Tibial nerve (tissue), 4 donors: ENCODE measurements around the gene OLA1. TPM values are rescaled to one million over a fixed set of nuclear protein-coding genes. Genes with fewer than 3 reads are reported as not detected.

Experiments
- DNase-seq, 2 donors: peaks; one replicate each; pipeline ENCODE4 v3.0.0-alpha.2; 2019; ENCODE audit warnings: low spot score in 2 of 2
- H3K27ac ChIP-seq, 4 donors: fragments of 200-600 bp; sonication (generic) in 3 of 4; one replicate each; pipeline ENCODE4 v1.5.1; 2017 to 2019; ENCODE audit warnings: mild to moderate bottlenecking in 1 of 4
- H3K27me3 ChIP-seq, 2 donors: fragments of 200-600 bp; sonication (generic) in 1 of 2; one replicate each; pipeline versions ENCODE4 v1.5.1 to v1.6.0; 2017 to 2019
- H3K36me3 ChIP-seq, 3 donors: fragments of 200-600 bp; sonication (generic); one replicate each; pipeline ENCODE4 v1.5.1; 2018 to 2019
- H3K4me1 ChIP-seq, 4 donors: fragments of 200-600 bp; sonication (generic) in 3 of 4; one replicate each; pipeline ENCODE4 v1.5.1; 2017 to 2019
- H3K4me3 ChIP-seq, 4 donors: fragments of 200-600 bp; sonication (generic) in 3 of 4; one replicate each; pipeline ENCODE4 v1.5.1; 2017 to 2019; ENCODE audit warnings: mild to moderate bottlenecking in 1 of 4, moderate library complexity in 1 of 4
- H3K9me3 ChIP-seq, 4 donors: fragments of 200-600 bp; sonication (generic) in 3 of 4; one replicate each; pipeline ENCODE4 v1.5.1; 2017 to 2019
- CTCF ChIP-seq, 5 experiments: fragments of 200-600 bp in 3 of 5; fragments of 450-650 bp in 2 of 5; sonication (generic) in 3 of 5; IDR thresholded peaks; one replicate each; pipeline ENCODE4 v1.5.1; 2016 to 2019; ENCODE audit warnings: antibody characterized with exemption in 5 of 5, mild to moderate bottlenecking in 3 of 5, moderate library complexity in 2 of 5
- EP300 ChIP-seq, 2 donors: sonication (generic); formaldehyde crosslinking; IDR thresholded peaks; one replicate each; pipeline ENCODE4 v1.6.1; 2017; ENCODE audit warnings: antibody characterized with exemption in 2 of 2, mild to moderate bottlenecking in 1 of 2
- POLR2A ChIP-seq, 2 donors: fragments of 450-650 bp; IDR thresholded peaks; one replicate each; pipeline ENCODE4 v1.6.1; 2017; ENCODE audit warnings: antibody characterized with exemption in 2 of 2, mild to moderate bottlenecking in 2 of 2, moderate library complexity in 2 of 2
- WGBS, 2 donors: methylation state at CpG; one replicate each; pipeline ENCODE4 v1.1.5; 2018; 5-methylcytosine and 5-hydroxymethylcytosine counted together
- total RNA-seq, 4 donors: library from RNA; depleted of rRNA; stranded (reverse); fragments of >200 nt; gene quantifications; one replicate each; pipeline ENCODE4 v1.1.0, GENCODE V29; 2016

The OLA1 gene
- total RNA-seq, 4 donors from 2014 or later = 32.0 to 69.0 (median 45.5) TPM

DNA sequence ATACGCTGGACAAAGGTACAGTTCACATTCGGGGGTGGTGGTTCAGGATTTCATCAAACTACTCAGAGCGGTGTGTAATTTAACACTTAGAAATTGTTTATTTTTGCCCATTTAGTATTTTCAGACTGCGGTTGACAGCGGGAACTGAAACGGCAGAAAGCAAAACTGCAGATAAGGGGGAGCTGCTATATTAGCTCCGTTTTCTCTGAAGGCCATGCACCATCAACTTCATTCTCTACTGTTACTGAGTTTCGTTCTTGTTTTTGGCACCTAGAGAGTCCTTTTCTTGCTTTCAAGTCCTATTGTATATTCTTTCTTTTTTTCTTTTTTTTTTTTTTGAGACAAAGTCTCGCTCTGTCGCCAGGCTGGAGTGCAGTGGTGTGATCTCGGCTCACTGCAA lies 161.6 kb downstream of the OLA1 start:
- H3K4me1 ChIP-seq = no peaks in the 10 kb centered on the region
- H3K27ac ChIP-seq = no peak overlapping the region
- TF ChIP-seq CTCF (IDR thresholded peaks at IDR 0.05) (no peak), EP300 (IDR thresholded peaks at IDR 0.05) (no peak), POLR2A (IDR thresholded peaks at IDR 0.05) (no peak)
- no peaks in the 10 kb centered on the region for H3K36me3 ChIP-seq
- no peak for DNase-seq
- no peaks in the 10 kb centered on the region for H3K27me3 ChIP-seq
- WGBS, 2 donors = 97 to 98% methylated on average over 11 of the region's 11 CpGs
- no peak overlapping the region for H3K4me3 ChIP-seq
- H3K9me3 ChIP-seq = no peaks in the 10 kb centered on the region

GRCh38 chr2:174085781-174086180 lies 162.6 kb downstream of the OLA1 start:
- Histone ChIP-seq H3K36me3 (no peaks in the 10 kb centered on the region), H3K9me3 (no peaks in the 10 kb centered on the region), H3K4me1 (no peaks in the 10 kb centered on the region), H3K27me3 (no peaks in the 10 kb centered on the region), H3K4me3 (no peak overlapping the region), H3K27ac (no peak overlapping the region)
- 92 to 100% methylated on average over 1 of the region's 1 CpG for WGBS, 2 donors
- TF ChIP-seq POLR2A (IDR thresholded peaks at IDR 0.05) (no peak), CTCF (IDR thresholded peaks at IDR 0.05) (no peak), EP300 (IDR thresholded peaks at IDR 0.05) (no peak)
- no peak for DNase-seq

DNA sequence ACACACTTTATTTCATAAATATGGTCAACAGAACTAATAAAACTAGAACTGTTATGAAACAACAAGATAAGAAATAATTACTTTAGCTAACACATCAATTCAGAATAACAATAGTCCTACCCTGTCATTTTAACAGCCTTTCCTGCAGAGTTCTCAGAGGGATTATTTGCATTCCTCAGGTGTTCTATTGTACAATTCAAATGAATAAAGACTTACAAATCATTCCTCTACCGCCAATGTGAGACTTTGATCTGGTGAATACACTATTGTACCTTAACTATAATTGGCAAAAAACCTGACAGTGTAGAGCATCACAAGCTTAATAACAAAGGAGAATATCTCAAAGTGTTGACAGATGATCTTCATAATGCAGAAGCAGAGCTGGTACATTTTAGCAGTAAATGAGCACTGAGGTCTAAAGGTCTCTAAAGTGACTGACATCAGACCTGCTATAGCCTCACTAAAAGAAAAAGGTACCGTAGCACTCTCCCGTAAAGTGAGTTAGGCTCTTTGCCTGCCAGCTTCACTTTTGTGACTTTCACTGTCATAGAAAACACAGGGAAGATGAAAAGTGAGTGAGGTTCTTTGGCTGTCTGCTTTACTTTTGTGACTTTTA lies 164.4 kb downstream of the OLA1 start:
- Histone ChIP-seq H3K27me3 (no peaks in the 10 kb centered on the region), H3K4me1 (no peaks in the 10 kb centered on the region), H3K36me3 (no peaks in the 10 kb centered on the region), H3K9me3 (no peaks in the 10 kb centered on the region), H3K27ac (no peak overlapping the region), H3K4me3 (no peak overlapping the region)
- TF ChIP-seq EP300 (IDR thresholded peaks at IDR 0.05) (no peak), POLR2A (IDR thresholded peaks at IDR 0.05) (no peak), CTCF (IDR thresholded peaks at IDR 0.05) (no peak)
- DNase-seq = no peak
- 81 to 85% methylated on average over 3 of the region's 3 CpGs for WGBS, 2 donors

- Histone ChIP-seq H3K27ac (no peak overlapping the region), H3K4me3 (no peak overlapping the region), H3K4me1 (no peaks in the 10 kb centered on the region), H3K36me3 (no peaks in the 10 kb centered on the region), H3K27me3 (no peaks in the 10 kb centered on the region), H3K9me3 (no peaks in the 10 kb centered on the region)
- TF ChIP-seq EP300 (IDR thresholded peaks at IDR 0.05) (no peak), POLR2A (IDR thresholded peaks at IDR 0.05) (no peak), CTCF (IDR thresholded peaks at IDR 0.05) (no peak)
- WGBS, 2 donors = 86 to 94% methylated on average over 6 of the region's 6 CpGs
- DNase-seq = no peak
These were observed 167.6 kb downstream of the OLA1 start for GRCh38 chr2:174080672-174081121.

- Histone ChIP-seq H3K4me1 (no peaks in the 10 kb centered on the region), H3K4me3 (no peak overlapping the region), H3K9me3 (no peaks in the 10 kb centered on the region), H3K36me3 (peaks cover 0 to 5% (median 0%) of the 10 kb centered on the region in 3 donors), H3K27me3 (no peaks in the 10 kb centered on the region), H3K27ac (no peak overlapping the region)
- TF ChIP-seq POLR2A (IDR thresholded peaks at IDR 0.05) (no peak), CTCF (IDR thresholded peaks at IDR 0.05) (peak in 4 of 5 experiments; percentile 23 to 54 (median 42))
- no peak for DNase-seq
These were observed 170.1 kb downstream of the OLA1 start for GRCh38 chr2:174078275-174078674.
